Endothelial cell of umbilical vein (primary cell): Measurements from ENCODE around the gene PODXL2.

ENCODE experiments used
- EZH2 ChIP-seq: IDR thresholded peaks from 2 replicates; pipeline ENCODE4 v1.6.1; 2012; ENCODE audit warnings: borderline replicate concordance, low read depth, mild to moderate bottlenecking, moderate library complexity, low read length, inconsistent platforms; ENCODE audit not compliant: severe bottlenecking
- FOS ChIP-seq: IDR thresholded peaks from 2 replicates; pipeline ENCODE4 v1.6.1; 2011; ENCODE audit warnings: mild to moderate bottlenecking, low read length, moderate library complexity, borderline replicate concordance; ENCODE audit not compliant: insufficient read depth
- GATA2 ChIP-seq: IDR thresholded peaks from 2 replicates; pipeline ENCODE4 v1.7.0; 2011; ENCODE audit warnings: low read depth, mild to moderate bottlenecking, moderate library complexity, mixed read lengths, low read length; ENCODE audit not compliant: insufficient read length, insufficient read depth
- JUN ChIP-seq: IDR thresholded peaks from 2 replicates; pipeline ENCODE4 v1.6.1; 2011; ENCODE audit warnings: borderline replicate concordance, low read depth; ENCODE audit not compliant: insufficient read length, insufficient read depth
- MYC ChIP-seq: IDR thresholded peaks from one replicate; pipeline ENCODE4 v1.6.1; 2011; ENCODE audit warnings: mild to moderate bottlenecking, low read depth, low read length
- POLR2A ChIP-seq: IDR thresholded peaks from 2 replicates; pipeline ENCODE4 v1.6.1; 2012; ENCODE audit warnings: low read depth, mild to moderate bottlenecking, control low read depth, low read length
- POLR2AphosphoS5 ChIP-seq: IDR thresholded peaks from 2 replicates; pipeline ENCODE4 v1.6.1; 2012; ENCODE audit warnings: low read depth, mild to moderate bottlenecking, control low read depth, low read length, moderate library complexity; ENCODE audit not compliant: insufficient read depth
- TF ChIP-seq, protein P1 (sequence below), 2 donors: IDR thresholded peaks; 1 replicate in 1 of 2; 2 replicates in 1 of 2; pipeline ENCODE4 v1.5.1; 2011; ENCODE audit warnings: low read length in 2 of 2, mild to moderate bottlenecking in 2 of 2, moderate library complexity in 2 of 2, control low read depth in 1 of 2, inconsistent platforms in 1 of 2, low read depth in 1 of 2; ENCODE audit not compliant: insufficient read depth in 1 of 2; ENCODE audit errors: extremely low read depth in 1 of 2
- TF ChIP-seq, protein P2 (sequence below): IDR thresholded peaks from 2 replicates; pipeline ENCODE4 v1.6.1; 2011; ENCODE audit not compliant: insufficient read depth, insufficient read length

DNA sequence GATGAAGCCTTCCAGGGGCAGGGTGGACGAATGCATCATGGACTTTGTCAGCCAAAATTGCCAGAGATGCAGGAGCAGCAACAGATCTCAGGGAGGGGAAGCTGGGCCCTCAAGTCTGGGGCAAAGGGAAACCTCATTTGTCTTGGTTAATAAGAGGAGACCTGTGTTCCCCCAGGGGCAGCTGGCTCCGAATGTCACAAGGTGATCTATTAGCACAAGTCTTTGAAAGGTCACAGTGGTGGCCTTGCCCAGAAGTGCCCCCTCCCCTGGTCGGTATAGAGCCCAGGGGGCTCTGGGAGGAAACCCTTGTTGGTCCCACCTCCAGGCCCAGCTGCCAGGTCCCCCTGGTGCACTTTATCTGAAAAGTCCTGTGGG lies 89.9 kb downstream of the PODXL2 start:
- TF ChIP-seq, protein P1, sequence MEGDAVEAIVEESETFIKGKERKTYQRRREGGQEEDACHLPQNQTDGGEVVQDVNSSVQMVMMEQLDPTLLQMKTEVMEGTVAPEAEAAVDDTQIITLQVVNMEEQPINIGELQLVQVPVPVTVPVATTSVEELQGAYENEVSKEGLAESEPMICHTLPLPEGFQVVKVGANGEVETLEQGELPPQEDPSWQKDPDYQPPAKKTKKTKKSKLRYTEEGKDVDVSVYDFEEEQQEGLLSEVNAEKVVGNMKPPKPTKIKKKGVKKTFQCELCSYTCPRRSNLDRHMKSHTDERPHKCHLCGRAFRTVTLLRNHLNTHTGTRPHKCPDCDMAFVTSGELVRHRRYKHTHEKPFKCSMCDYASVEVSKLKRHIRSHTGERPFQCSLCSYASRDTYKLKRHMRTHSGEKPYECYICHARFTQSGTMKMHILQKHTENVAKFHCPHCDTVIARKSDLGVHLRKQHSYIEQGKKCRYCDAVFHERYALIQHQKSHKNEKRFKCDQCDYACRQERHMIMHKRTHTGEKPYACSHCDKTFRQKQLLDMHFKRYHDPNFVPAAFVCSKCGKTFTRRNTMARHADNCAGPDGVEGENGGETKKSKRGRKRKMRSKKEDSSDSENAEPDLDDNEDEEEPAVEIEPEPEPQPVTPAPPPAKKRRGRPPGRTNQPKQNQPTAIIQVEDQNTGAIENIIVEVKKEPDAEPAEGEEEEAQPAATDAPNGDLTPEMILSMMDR (IDR thresholded peaks at IDR 0.05; ENCODE audit: extremely low read depth in 1 of 2, insufficient read depth in 1 of 2, low read depth in 1 of 2, low read length in 2 of 2): no peak
- TF ChIP-seq POLR2AphosphoS5 (no peak), POLR2A (no peak), EZH2 (no peak), JUN (no peak), FOS (no peak), GATA2 (no peak), MYC (no peak)
- TF ChIP-seq, protein P2, sequence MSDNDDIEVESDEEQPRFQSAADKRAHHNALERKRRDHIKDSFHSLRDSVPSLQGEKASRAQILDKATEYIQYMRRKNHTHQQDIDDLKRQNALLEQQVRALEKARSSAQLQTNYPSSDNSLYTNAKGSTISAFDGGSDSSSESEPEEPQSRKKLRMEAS: no peak
